ENCODE measurements around the gene C17orf75.

Gene C17orf75

DNA sequence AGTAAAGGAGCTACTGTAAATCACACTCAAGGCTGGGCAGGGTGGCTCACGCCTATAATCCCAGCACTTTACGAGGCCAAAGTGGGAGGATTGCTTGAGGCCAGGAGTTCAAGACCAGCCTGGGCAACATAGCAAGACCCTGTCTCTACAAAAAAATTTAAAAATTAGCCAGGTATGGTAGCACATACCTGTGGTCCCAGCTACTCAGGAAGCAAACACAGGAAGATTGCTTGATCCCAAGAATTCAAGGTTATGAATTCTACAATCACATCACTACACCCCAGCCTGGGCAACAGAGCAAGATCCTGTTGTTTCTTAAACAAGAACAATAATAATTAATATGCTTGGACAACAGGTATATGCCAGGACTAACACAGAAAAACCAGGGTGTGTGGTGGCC, 63.2 kb downstream of the C17orf75 start:
- TF ChIP-seq, protein P1, sequence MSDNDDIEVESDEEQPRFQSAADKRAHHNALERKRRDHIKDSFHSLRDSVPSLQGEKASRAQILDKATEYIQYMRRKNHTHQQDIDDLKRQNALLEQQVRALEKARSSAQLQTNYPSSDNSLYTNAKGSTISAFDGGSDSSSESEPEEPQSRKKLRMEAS (IDR thresholded peaks at IDR 0.05; ENCODE audit: low read depth, low read length) = no peak
- TF ChIP-seq CTCF (IDR thresholded peaks at IDR 0.05; ENCODE audit: low read depth, low read length) = no peak
- TF ChIP-seq POLR2A (IDR thresholded peaks at IDR 0.05; ENCODE audit: extremely low read depth, insufficient read length) = no peak
- TF ChIP-seq MYC (IDR thresholded peaks at IDR 0.05; ENCODE audit: low read depth, low read length) = no peak

More for the DNA sequence above, 63.2 kb downstream of the C17orf75 start:
- H3K4me3 ChIP-seq (ENCODE audit: low read depth, low read length) = no peak overlapping the region
- no peak for DNase-seq (ENCODE audit: low read depth)
